Endometrial microvascular endothelial cells (primary cell): ENCODE measurements around the gene OR8B8. TPM values are rescaled to one million over a fixed set of nuclear protein-coding genes. Genes with fewer than 3 reads are reported as not detected.

Source experiments
- total RNA-seq: library from RNA; depleted of rRNA; stranded (reverse); fragments of >200 nt; gene quantifications from one replicate; pipeline ENCODE4 v1.2.3, GENCODE V29; 2015; ENCODE audit errors: inconsistent ontology term

Gene OR8B8
- total RNA-seq, 1 donor from 2014 or later = not detected

Other genes with a start within 250 kb of the OR8B8 start
- gene OR8G1, start 204.6 kb downstream of the OR8B8 start, total RNA-seq = not detected
- not detected for gene OR8G5, start 189.3 kb downstream of the OR8B8 start, total RNA-seq
- gene OR8D1, start 131.7 kb downstream of the OR8B8 start, total RNA-seq = not detected
- not detected for gene OR8D2, start 125.5 kb downstream of the OR8B8 start, total RNA-seq
- not detected for gene OR8B2, start 61.2 kb downstream of the OR8B8 start, total RNA-seq
- not detected for gene OR8B3, start 46.7 kb downstream of the OR8B8 start, total RNA-seq
- gene OR8B4, start 20.8 kb downstream of the OR8B8 start, total RNA-seq = not detected
- gene OR8B12, start 98.0 kb upstream of the OR8B8 start, total RNA-seq = not detected
- gene OR8A1, start 124.3 kb upstream of the OR8B8 start, total RNA-seq = not detected
- gene PANX3, start 165.7 kb upstream of the OR8B8 start, total RNA-seq = not detected
- 20.0 TPM for gene TBRG1, start 177.2 kb upstream of the OR8B8 start, total RNA-seq
- gene SIAE, start 228.0 kb upstream of the OR8B8 start, total RNA-seq = 19.3 TPM
- gene SPA17, start 228.2 kb upstream of the OR8B8 start, total RNA-seq = 16.8 TPM